ENCODE data around the gene DTNBP1.

DTNBP1 gene

DNA sequence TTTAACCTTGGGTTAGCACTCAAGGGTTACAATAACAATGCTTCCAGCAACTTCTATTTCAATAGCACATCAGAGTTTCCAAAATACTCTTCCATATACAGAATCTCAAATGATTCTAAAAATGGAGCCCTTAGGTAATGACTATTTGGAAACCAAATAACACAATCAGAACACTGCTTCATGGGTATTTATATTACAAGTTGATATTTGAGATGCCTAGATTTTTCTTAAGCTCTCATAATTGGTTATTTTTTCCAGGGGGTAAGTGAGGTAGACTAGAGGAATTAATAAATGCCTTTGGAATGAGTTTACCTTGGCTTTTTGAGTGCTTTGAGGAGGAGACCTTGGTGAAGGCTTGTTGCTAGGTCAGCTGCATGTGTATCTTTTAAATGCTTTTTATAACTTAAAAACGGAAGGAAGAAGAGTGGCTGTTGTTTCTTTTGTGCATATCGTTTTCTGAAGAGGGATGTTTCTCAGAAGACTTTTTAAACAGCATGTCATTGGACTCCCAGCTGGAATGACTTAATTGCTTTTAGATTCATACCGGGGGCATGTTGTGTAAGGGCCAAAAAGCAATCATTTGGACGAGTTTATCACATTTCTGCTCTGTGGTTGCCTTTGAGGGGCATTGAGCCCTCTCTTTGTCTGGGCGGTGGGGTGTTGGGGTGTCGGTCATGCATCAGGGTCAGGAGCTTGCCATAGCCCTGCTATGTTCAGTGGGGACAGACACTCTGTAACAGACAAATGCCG, 186.0 kb downstream of the DTNBP1 start:
- DNase-seq = no peak

DNA sequence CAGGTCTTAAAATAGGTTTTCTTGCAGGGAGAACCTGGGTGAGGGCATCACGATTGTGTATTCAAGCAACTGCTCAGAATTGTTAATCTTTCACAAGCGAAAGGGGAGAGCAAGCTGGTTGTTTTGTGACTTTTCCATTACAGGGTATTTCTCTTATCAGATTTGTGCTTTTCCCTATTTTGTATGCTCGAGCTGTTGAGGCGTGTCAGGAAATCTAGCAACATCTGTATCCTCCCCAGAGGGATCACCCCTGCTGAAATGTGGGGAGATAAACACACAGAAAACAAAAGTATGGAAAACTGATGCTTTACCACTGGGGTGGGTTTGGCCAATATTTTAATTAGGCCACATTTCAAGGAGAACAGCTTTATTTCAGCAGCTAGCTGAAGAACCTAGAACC, 187.0 kb downstream of the DTNBP1 start:
- DNase-seq = no peak

DNA sequence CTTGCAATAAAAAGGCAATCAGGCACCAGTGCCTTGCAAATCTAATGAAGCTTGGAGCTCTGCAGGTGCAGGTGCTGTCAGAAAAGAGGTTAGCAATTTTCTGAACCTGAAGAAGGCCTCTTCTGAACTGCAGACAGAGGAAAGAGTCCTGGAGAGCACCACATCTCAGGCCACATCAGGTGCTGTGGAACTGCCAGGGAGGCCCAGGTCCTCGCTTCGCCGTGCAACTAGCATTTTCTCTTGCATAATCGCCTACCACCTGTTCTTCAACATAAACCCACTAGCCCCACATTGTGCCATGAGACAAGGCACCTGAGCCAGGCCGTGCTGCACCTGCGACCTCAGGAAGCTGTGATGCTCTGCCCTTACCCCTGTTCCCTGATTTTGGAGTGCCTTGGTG, 187.6 kb downstream of the DTNBP1 start:
- no peak for DNase-seq

DNA sequence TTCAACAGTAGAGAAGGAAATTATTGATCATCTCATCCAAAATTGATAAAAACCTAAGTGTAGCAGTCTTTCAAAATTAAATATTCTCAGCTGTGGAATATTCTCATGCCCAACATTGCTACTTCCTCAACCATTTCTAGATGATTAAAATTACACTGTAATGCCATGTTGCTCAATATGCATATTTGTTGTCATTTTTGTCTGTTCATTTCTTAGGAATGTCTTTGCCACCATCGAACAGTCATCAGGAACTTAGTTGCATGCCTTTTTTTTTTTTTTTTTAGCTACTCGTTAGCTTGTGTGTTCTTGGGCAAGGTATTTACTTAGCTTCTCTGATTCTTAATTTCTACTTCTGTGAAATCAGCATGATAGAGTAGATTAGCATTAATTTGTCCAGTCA, 188.6 kb downstream of the DTNBP1 start:
- DNase-seq = no peak

DNA sequence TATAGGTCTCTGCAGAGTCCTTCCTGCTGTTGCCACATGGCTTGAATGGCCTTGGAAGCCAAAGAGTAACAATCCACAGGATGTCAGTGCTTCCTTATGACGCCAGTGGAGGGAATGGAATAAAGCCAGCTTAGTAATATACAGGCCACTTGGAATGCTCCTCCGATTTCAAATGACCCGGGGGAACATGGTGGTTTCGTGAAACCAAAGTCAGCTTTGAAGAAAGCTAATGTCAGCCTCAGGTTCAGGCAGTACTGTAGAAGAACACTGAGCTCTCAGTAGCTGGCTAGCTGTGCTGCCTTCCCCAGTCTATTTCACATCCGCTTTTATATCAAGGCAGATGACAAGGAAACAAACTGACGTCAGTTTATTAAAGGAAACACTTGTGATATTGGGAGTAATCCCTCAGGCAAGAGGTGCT, 189.1 kb downstream of the DTNBP1 start:
- no peak for DNase-seq

DNA sequence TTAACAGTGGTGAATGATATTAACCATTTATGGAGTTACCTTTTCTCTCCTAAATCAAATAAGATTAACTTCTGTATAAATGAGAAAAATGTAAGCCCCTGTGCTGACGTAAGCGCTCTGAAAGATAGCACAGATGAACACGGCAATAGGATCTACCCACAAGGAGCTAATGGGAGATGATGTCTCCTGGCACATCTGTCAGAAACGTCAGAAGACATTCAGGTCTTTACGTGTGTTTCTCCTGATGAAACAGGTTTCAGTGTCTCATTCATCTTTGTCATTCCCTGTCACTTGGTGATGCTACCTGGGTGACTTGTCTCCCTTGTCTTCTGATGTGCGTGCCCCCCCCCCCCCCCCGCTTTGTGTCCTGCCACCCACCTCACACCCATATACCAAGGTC, 189.7 kb downstream of the DTNBP1 start:
- no peak for DNase-seq

Measured in KG1 (cell line).